Suprapubic skin (tissue), 4 donors: ENCODE measurements around the gene LRCOL1. TPM values are rescaled to one million over a fixed set of nuclear protein-coding genes. Genes with fewer than 3 reads are reported as not detected.

Experiments used
- DNase-seq, 2 donors: peaks; one replicate each; pipeline ENCODE4 v3.0.0-alpha.2; 2019; ENCODE audit warnings: low spot score in 2 of 2
- H3K27ac ChIP-seq: fragments of 200-600 bp; sonication (generic); one replicate; pipeline ENCODE4 v1.5.1; 2019
- H3K27me3 ChIP-seq: fragments of 200-600 bp; sonication (generic); one replicate; pipeline ENCODE4 v1.5.1; 2019
- H3K36me3 ChIP-seq: fragments of 200-600 bp; sonication (generic); one replicate; pipeline ENCODE4 v1.5.1; 2019
- H3K4me1 ChIP-seq: fragments of 200-600 bp; sonication (generic); one replicate; pipeline ENCODE4 v1.5.1; 2019
- H3K4me3 ChIP-seq: fragments of 200-600 bp; sonication (generic); one replicate; pipeline ENCODE4 v1.5.1; 2019; ENCODE audit warnings: mild to moderate bottlenecking
- H3K9me3 ChIP-seq: fragments of 200-600 bp; sonication (generic); one replicate; pipeline ENCODE4 v1.5.1; 2019
- EP300 ChIP-seq: sonication (generic); formaldehyde crosslinking; IDR thresholded peaks from one replicate; pipeline ENCODE4 v1.6.1; 2017; ENCODE audit warnings: antibody characterized with exemption
- POLR2A ChIP-seq, 2 donors: fragments of 450-650 bp; IDR thresholded peaks; one replicate each; pipeline ENCODE4 v1.6.1; 2017; ENCODE audit warnings: antibody characterized with exemption in 2 of 2, mild to moderate bottlenecking in 2 of 2, moderate library complexity in 2 of 2
- POLR2AphosphoS5 ChIP-seq, 3 donors: sonication (generic); formaldehyde crosslinking; IDR thresholded peaks; one replicate each; pipeline ENCODE4 v1.6.1; 2017; ENCODE audit warnings: antibody characterized with exemption in 3 of 3
- WGBS: methylation state at CpG from one replicate; pipeline ENCODE4 v1.1.5; 2018; 5-methylcytosine and 5-hydroxymethylcytosine counted together
- total RNA-seq, 4 donors: library from RNA; depleted of rRNA; stranded (reverse); fragments of >200 nt; gene quantifications; one replicate each; pipeline ENCODE4 v1.1.0, GENCODE V29; 2016
- TF ChIP-seq, protein P1 (sequence below), 2 donors: fragments of 200-600 bp in 1 of 2; fragments of 450-650 bp in 1 of 2; sonication (generic) in 1 of 2; IDR thresholded peaks; one replicate each; pipeline ENCODE4 v1.5.1; 2016 to 2019; ENCODE audit warnings: antibody characterized with exemption in 2 of 2, mild to moderate bottlenecking in 1 of 2, moderate library complexity in 1 of 2

The LRCOL1 gene
- total RNA-seq, 4 donors from 2014 or later, result not detected

DNA sequence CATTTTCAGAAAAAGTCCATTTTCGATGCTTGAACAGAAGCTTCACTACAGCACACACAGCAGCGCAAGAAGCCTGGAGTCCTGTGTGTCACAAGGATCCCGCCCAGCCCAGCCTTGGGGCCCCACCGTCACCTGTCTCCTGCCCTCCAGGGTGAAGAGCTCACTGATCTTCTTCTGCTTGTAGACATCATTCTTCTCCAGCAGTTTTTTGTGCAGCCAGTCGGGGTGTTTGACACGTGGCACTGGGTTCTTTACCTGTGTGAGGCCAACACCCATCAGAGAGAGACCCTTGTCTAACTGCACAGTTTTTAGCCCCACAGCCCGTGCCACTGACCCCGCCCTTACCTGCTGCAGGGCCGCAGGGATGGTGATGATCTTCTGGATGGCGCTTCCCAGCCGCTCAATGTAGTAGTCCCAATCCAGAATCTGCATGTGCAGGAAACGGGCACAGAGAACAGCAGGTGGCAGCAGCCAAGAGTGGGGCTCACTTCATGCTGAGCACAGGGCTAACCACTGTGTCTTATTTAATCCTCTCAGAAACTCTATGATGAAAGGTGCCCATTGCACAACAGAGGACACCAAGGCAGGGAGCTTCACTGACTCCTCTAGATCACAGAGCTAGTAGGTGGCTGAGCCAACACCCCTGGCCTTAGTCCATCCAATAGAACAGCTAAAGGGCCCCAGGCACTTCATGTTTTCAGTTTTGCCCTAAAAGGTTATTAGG, 46.8 kb upstream of the LRCOL1 start:
- Histone ChIP-seq H3K27ac (no peak overlapping the region), H3K36me3 (peaks cover 93% of the 10 kb centered on the region), H3K4me3 (no peak overlapping the region), H3K27me3 (no peaks in the 10 kb centered on the region), H3K9me3 (no peaks in the 10 kb centered on the region), H3K4me1 (no peaks in the 10 kb centered on the region)
- DNase-seq, result no peak
- TF ChIP-seq EP300, result no peak
- TF ChIP-seq POLR2AphosphoS5 (IDR thresholded peaks at IDR 0.05), result no peak
- TF ChIP-seq POLR2A (IDR thresholded peaks at IDR 0.05), result no peak
- TF ChIP-seq, protein P1, sequence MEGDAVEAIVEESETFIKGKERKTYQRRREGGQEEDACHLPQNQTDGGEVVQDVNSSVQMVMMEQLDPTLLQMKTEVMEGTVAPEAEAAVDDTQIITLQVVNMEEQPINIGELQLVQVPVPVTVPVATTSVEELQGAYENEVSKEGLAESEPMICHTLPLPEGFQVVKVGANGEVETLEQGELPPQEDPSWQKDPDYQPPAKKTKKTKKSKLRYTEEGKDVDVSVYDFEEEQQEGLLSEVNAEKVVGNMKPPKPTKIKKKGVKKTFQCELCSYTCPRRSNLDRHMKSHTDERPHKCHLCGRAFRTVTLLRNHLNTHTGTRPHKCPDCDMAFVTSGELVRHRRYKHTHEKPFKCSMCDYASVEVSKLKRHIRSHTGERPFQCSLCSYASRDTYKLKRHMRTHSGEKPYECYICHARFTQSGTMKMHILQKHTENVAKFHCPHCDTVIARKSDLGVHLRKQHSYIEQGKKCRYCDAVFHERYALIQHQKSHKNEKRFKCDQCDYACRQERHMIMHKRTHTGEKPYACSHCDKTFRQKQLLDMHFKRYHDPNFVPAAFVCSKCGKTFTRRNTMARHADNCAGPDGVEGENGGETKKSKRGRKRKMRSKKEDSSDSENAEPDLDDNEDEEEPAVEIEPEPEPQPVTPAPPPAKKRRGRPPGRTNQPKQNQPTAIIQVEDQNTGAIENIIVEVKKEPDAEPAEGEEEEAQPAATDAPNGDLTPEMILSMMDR (IDR thresholded peaks at IDR 0.05), result no peak
- WGBS, result 95% methylated on average over 9 of the region's 12 CpGs

DNA sequence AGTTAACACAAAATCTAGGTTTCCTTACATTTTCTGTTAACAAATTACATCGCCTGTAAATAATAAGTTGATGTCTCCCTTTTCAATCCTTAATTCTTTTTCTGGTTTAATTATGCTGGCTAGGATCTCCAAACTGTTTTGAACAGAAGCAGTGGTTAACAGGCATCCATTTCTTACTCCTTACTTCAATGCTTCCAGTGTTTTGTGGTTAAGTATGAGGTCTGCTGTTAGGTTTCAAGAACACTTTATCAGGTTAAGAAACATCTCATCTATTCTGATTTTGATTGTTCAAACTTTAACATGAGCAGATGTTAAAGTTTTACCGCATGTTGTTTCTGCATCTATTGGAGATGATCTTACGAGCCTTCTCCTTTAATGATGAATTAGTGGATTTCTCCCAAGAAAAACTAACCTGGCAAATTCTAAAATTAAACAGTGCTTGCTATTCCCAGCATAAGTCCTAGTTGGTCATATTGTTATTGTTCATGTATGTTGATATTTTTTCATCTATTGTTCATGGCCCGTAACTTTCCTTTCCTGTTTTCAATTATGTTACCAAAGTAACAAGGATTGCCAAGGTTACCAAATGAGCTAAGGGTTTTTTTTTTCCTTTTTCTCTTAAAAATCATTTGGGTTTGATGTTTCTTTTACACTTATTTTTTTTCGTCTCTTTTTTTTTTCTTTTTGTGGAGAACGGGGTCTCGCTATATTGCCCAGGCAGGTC, 43.3 kb upstream of the LRCOL1 start:
- Histone ChIP-seq H3K27me3 (no peaks in the 10 kb centered on the region), H3K4me1 (no peaks in the 10 kb centered on the region), H3K36me3 (peaks cover 82% of the 10 kb centered on the region), H3K9me3 (no peaks in the 10 kb centered on the region), H3K27ac (no peak overlapping the region), H3K4me3 (no peak overlapping the region)
- DNase-seq, result no peak
- WGBS, result 82% methylated on average over 7 of the region's 7 CpGs
- TF ChIP-seq POLR2A (IDR thresholded peaks at IDR 0.05), result no peak
- TF ChIP-seq POLR2AphosphoS5 (IDR thresholded peaks at IDR 0.05), result no peak
- TF ChIP-seq, protein P1 (IDR thresholded peaks at IDR 0.05), result no peak
- no peak for TF ChIP-seq EP300

DNA sequence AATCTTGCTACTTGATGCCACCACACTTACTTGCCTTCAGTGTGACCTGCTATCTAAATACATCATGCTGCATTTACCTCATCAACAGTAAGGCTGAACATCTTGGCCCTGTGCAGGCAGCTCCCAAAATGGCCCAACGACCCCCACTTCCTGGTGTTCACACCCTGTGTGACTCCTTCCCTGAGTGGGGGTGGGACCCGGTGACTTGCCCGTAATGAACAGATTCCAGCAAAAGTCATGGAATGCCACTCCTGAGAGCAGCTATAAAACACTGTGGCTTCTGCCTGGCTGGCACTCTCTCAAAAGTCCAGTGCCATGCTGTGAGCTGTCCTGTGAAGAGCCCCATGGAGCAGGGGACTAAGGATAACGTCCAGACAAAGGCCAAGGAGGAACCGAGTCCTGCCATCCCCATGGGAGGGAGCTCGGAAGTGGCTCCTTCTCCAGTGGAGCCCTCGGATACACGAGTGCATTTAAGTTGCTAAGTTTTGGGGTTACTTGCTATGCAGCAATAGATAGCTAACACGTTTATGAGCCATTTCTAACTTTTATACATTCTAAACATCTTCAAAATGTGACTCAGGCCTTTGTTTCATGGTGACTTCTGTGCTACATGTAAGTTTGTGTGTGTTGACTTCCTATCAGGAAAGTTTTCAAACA, 41.2 kb upstream of the LRCOL1 start:
- TF ChIP-seq POLR2A (IDR thresholded peaks at IDR 0.05) (no peak), EP300 (no peak), POLR2AphosphoS5 (IDR thresholded peaks at IDR 0.05) (no peak)
- TF ChIP-seq, protein P1 (IDR thresholded peaks at IDR 0.05), result no peak

DNA sequence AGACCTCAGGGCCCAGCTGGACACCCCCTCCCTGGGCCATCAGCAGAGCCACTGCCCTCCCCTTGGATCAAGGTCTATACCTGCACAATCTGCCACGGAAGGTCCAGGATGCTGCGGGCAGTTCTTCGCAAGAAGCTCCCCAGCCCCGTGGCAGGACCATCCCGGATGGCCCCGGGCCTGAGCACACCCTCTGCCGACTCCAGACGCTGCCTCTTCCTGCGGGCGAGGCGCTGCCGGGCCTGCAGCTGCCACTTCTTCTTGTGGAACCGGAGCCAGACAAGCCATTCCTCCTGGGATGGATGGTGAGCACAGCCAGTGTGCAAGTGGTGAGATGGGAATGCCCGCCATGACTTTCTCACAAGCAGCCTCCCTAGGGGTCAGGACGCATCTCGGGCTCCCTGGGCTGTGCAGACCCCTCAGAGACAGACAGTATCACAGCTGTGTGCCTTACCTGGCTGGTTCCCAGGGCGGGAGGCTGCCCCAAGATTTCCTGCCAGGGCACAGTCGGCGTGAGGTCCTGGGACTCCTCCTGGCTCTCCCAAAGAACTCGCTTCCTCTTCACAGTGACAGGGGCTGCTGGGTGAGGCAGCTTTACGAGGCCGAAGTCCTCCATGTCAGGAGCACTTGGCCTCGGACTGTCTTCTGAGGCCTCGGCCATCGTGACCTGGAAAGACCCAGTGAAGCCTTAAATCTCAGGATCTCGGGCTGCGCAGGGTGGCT, 39.0 kb upstream of the LRCOL1 start:
- Histone ChIP-seq H3K27ac (no peak overlapping the region), H3K36me3 (peaks cover 70% of the 10 kb centered on the region), H3K9me3 (no peaks in the 10 kb centered on the region), H3K4me3 (no peak overlapping the region), H3K4me1 (no peaks in the 10 kb centered on the region), H3K27me3 (no peaks in the 10 kb centered on the region)
- TF ChIP-seq POLR2A (IDR thresholded peaks at IDR 0.05) (no peak), EP300 (no peak), POLR2AphosphoS5 (IDR thresholded peaks at IDR 0.05) (no peak)
- TF ChIP-seq, protein P1 (IDR thresholded peaks at IDR 0.05), result no peak
- DNase-seq, result no peak
- WGBS, result 92% methylated on average over 14 of the region's 27 CpGs

More for the DNA sequence above, 41.2 kb upstream of the LRCOL1 start:
- Histone ChIP-seq H3K9me3 (no peaks in the 10 kb centered on the region), H3K36me3 (peaks cover 82% of the 10 kb centered on the region), H3K27ac (no peak overlapping the region), H3K4me1 (no peaks in the 10 kb centered on the region), H3K27me3 (no peaks in the 10 kb centered on the region), H3K4me3 (no peak overlapping the region)
- DNase-seq, result no peak
- WGBS, result 87% methylated on average over 8 of the region's 9 CpGs
